CD8-positive, alpha-beta memory T cell (primary cell): ENCODE data around the gene ADGRG3. TPM values are rescaled to one million over a fixed set of nuclear protein-coding genes. Genes with fewer than 3 reads are reported as not detected.

Experiments
- CTCF ChIA-PET: fragments of 350-600 bp; sonication (Branson Sonifier 250); formaldehyde crosslinking; loops from one replicate; lab custom pipeline; 2021; ENCODE audit warnings: antibody characterized with exemption; lab: Charles Lee
- POLR2A ChIA-PET: fragments of 350-600 bp; sonication (Branson Sonifier 250); formaldehyde crosslinking; loops from one replicate; lab custom pipeline; 2021; ENCODE audit warnings: antibody characterized with exemption; lab: Charles Lee
- DNase-seq, 5 donors: peaks; one replicate each; pipeline versions ENCODE4 v3.0.0 to v3.0.0-alpha.2; 2020 to 2022; ENCODE audit warnings: mixed read lengths in 1 of 5
- H3K27ac ChIP-seq: one replicate; pipeline ENCODE4 v1.7.0; 2013; ENCODE audit warnings: low read depth, mild to moderate bottlenecking, low read length, moderate library complexity
- H3K27me3 ChIP-seq: 2 replicates; pipeline ENCODE4 v1.7.0; 2013; ENCODE audit warnings: low read length, mild to moderate bottlenecking; ENCODE audit not compliant: insufficient read depth, poor library complexity, severe bottlenecking
- H3K36me3 ChIP-seq: 2 replicates; pipeline ENCODE4 v1.7.0; 2013; ENCODE audit warnings: mild to moderate bottlenecking, low read length, moderate library complexity; ENCODE audit not compliant: insufficient read depth
- H3K4me1 ChIP-seq: 2 replicates; pipeline ENCODE4 v1.7.0; 2013; ENCODE audit warnings: mild to moderate bottlenecking, low read length, moderate library complexity; ENCODE audit not compliant: insufficient read depth
- H3K4me3 ChIP-seq: 2 replicates; pipeline ENCODE4 v1.7.0; 2013; ENCODE audit warnings: mild to moderate bottlenecking, low read length
- H3K9me3 ChIP-seq: 2 replicates; pipeline ENCODE4 v1.7.0; 2013; ENCODE audit warnings: mild to moderate bottlenecking, low read length
- H3K27ac Mint-ChIP-seq, 8 donors: one replicate each; pipeline ENCODE4 v1.8.0; 2020 to 2021; ENCODE audit warnings: mixed read lengths in 8 of 8, mild to moderate bottlenecking in 6 of 8, inconsistent platforms in 3 of 8, moderate library complexity in 3 of 8
- H3K27me3 Mint-ChIP-seq, 2 donors: one replicate each; pipeline ENCODE4 v1.8.0; 2020 to 2021; ENCODE audit warnings: mixed read lengths in 2 of 2, mild to moderate bottlenecking in 1 of 2, moderate library complexity in 1 of 2
- H3K36me3 Mint-ChIP-seq, 3 donors: one replicate each; pipeline ENCODE4 v1.8.0; 2020 to 2021; ENCODE audit warnings: mixed read lengths in 3 of 3, inconsistent platforms in 1 of 3, mild to moderate bottlenecking in 1 of 3
- H3K4me1 Mint-ChIP-seq, 3 donors: one replicate each; pipeline ENCODE4 v1.8.0; 2020 to 2021; ENCODE audit warnings: mixed read lengths in 3 of 3, inconsistent platforms in 1 of 3, mild to moderate bottlenecking in 1 of 3
- H3K4me3 Mint-ChIP-seq, 7 donors: one replicate each; pipeline ENCODE4 v1.8.0; 2020 to 2021; ENCODE audit warnings: mixed read lengths in 7 of 7, mild to moderate bottlenecking in 6 of 7, moderate library complexity in 4 of 7, inconsistent platforms in 2 of 7
- H3K9me3 Mint-ChIP-seq, 5 donors: one replicate each; pipeline ENCODE4 v1.8.0; 2020 to 2022; ENCODE audit warnings: mixed read lengths in 5 of 5, mild to moderate bottlenecking in 3 of 5, moderate library complexity in 2 of 5, inconsistent platforms in 1 of 5
- polyA plus RNA-seq: library from polyadenylated mRNA; unstranded; fragments of 300-500 nt; fragmentation: Illumina TruSeq; gene quantifications from one replicate; pipeline ENCODE4 v1.2.3, GENCODE V29; 2021
- total RNA-seq, 2 experiments: library from RNA; stranded (reverse); gene quantifications; one replicate each; pipeline ENCODE4 v1.2.3, GENCODE V29; 2021

Gene ADGRG3
- total and polyA plus RNA-seq, 3 experiments from 2014 or later = not detected

GRCh38 chr16:57649846-57650245, 18.3 kb upstream of the ADGRG3 start:
- DNase-seq = no peak
- H3K4me3 Mint-ChIP-seq = no peak overlapping the region
- CTCF ChIA-PET = interaction anchor here (0.7 to 6.4 kb wide), 19 partner anchors 8 to 214 kb away, joined by 3 to 215 read pairs (median 7); partner anchors contain the start of genes ADGRG1 and KATNB1
- no peak overlapping the region for H3K4me3 ChIP-seq
- H3K9me3 ChIP-seq = no peaks in the 10 kb centered on the region
- H3K27me3 Mint-ChIP-seq = peaks cover 0 to 2% of the 10 kb centered on the region in 2 donors
- H3K36me3 Mint-ChIP-seq = no peaks in the 10 kb centered on the region
- no peaks in the 10 kb centered on the region for H3K36me3 ChIP-seq
- H3K9me3 Mint-ChIP-seq = no peaks in the 10 kb centered on the region
- H3K27ac ChIP-seq = no peak overlapping the region
- POLR2A ChIA-PET = no interaction called here
- H3K4me1 ChIP-seq = peaks cover 34% of the 10 kb centered on the region
- peaks cover 45 to 54% (median 47%) of the 10 kb centered on the region in 3 donors for H3K4me1 Mint-ChIP-seq
- no peaks in the 10 kb centered on the region for H3K27me3 ChIP-seq
- peak overlapping the region in 1 of 8 donors; percentile 66 for H3K27ac Mint-ChIP-seq

GRCh38 chr16:57651344-57652333, 16.5 kb upstream of the ADGRG3 start:
- peaks cover 47% of the 10 kb centered on the region for H3K4me1 ChIP-seq
- H3K27me3 Mint-ChIP-seq = peaks cover 0 to 2% of the 10 kb centered on the region in 2 donors
- peak overlapping the region; percentile 21 to 96 (median 82) for H3K27ac Mint-ChIP-seq
- ChIA-PET CTCF (interaction anchor here (0.6 to 5.0 kb wide), 5 partner anchors 12 to 113 kb away, joined by 3 to 27 read pairs (median 4); no protein-coding TSS in a partner anchor), POLR2A (no interaction called here)
- peak in 3 of 5 donors; percentile 15 to 42 (median 34) for DNase-seq
- H3K27ac ChIP-seq = no peak overlapping the region
- no peaks in the 10 kb centered on the region for H3K36me3 ChIP-seq
- H3K9me3 ChIP-seq = no peaks in the 10 kb centered on the region
- H3K36me3 Mint-ChIP-seq = no peaks in the 10 kb centered on the region
- H3K4me3 ChIP-seq = no peak overlapping the region
- H3K4me1 Mint-ChIP-seq = peaks cover 48 to 64% (median 56%) of the 10 kb centered on the region in 3 donors
- no peaks in the 10 kb centered on the region for H3K9me3 Mint-ChIP-seq
- no peaks in the 10 kb centered on the region for H3K27me3 ChIP-seq
- peak overlapping the region in 5 of 7 donors; percentile 1 to 84 (median 57) for H3K4me3 Mint-ChIP-seq

- Mint-ChIP-seq H3K36me3 (no peaks in the 10 kb centered on the region), H3K27ac (peak overlapping the region in 5 of 8 donors; percentile 21 to 96 (median 68)), H3K9me3 (no peaks in the 10 kb centered on the region), H3K4me1 (peaks cover 40 to 54% (median 45%) of the 10 kb centered on the region in 3 donors), H3K27me3 (no peaks in the 10 kb centered on the region), H3K4me3 (no peak overlapping the region)
- POLR2A ChIA-PET = interaction anchor here (0.5 kb wide), 1 partner anchor 43 kb away, joined by 3 read pairs; no protein-coding TSS in a partner anchor
- CTCF ChIA-PET = interaction anchor here (0.9 to 5.0 kb wide), 5 partner anchors 13 to 133 kb away, joined by 3 to 27 read pairs (median 4); no protein-coding TSS in a partner anchor
- Histone ChIP-seq H3K27ac (no peak overlapping the region), H3K4me1 (peaks cover 44% of the 10 kb centered on the region), H3K9me3 (no peaks in the 10 kb centered on the region), H3K36me3 (no peaks in the 10 kb centered on the region), H3K4me3 (no peak overlapping the region), H3K27me3 (no peaks in the 10 kb centered on the region)
- no peak for DNase-seq
These were observed 15.2 kb upstream of the ADGRG3 start for GRCh38 chr16:57652695-57653471.

GRCh38 chr16:57653936-57654335, 14.2 kb upstream of the ADGRG3 start:
- Histone ChIP-seq H3K4me3 (no peak overlapping the region), H3K36me3 (no peaks in the 10 kb centered on the region), H3K9me3 (no peaks in the 10 kb centered on the region), H3K27ac (no peak overlapping the region), H3K27me3 (no peaks in the 10 kb centered on the region), H3K4me1 (peaks cover 34% of the 10 kb centered on the region)
- no peak for DNase-seq
- peaks cover 0 to 2% (median under 1%) of the 10 kb centered on the region in 3 donors for H3K36me3 Mint-ChIP-seq
- CTCF ChIA-PET = interaction anchor here (0.7 to 5.0 kb wide), 3 partner anchors 63 to 134 kb away, joined by 3 to 27 read pairs (median 3); no protein-coding TSS in a partner anchor
- no peak overlapping the region for H3K4me3 Mint-ChIP-seq
- H3K4me1 Mint-ChIP-seq = peaks cover 37 to 44% (median 39%) of the 10 kb centered on the region in 3 donors
- H3K27ac Mint-ChIP-seq = no peak overlapping the region
- POLR2A ChIA-PET = no interaction called here
- no peaks in the 10 kb centered on the region for H3K9me3 Mint-ChIP-seq
- H3K27me3 Mint-ChIP-seq = no peaks in the 10 kb centered on the region

GRCh38 chr16:57656342-57656955, 11.7 kb upstream of the ADGRG3 start:
- Histone ChIP-seq H3K4me1 (peaks cover 27% of the 10 kb centered on the region), H3K4me3 (no peak overlapping the region), H3K36me3 (no peaks in the 10 kb centered on the region), H3K27ac (no peak overlapping the region), H3K27me3 (no peaks in the 10 kb centered on the region), H3K9me3 (no peaks in the 10 kb centered on the region)
- CTCF ChIA-PET = interaction anchor here (1.0 kb wide), 1 partner anchor 9 kb away, joined by 3 read pairs; no protein-coding TSS in a partner anchor
- POLR2A ChIA-PET = no interaction called here
- peak overlapping the region; percentile 43 to 95 (median 84) for H3K27ac Mint-ChIP-seq
- H3K4me1 Mint-ChIP-seq = peaks cover 29 to 30% (median 30%) of the 10 kb centered on the region in 3 donors
- no peak for DNase-seq
- no peaks in the 10 kb centered on the region for H3K9me3 Mint-ChIP-seq
- peak overlapping the region in 4 of 7 donors; percentile 58 to 84 (median 66) for H3K4me3 Mint-ChIP-seq
- H3K36me3 Mint-ChIP-seq = peaks cover 0 to 2% (median 1%) of the 10 kb centered on the region in 3 donors
- H3K27me3 Mint-ChIP-seq = no peaks in the 10 kb centered on the region

GRCh38 chr16:57657228-57657627, 10.9 kb upstream of the ADGRG3 start:
- H3K9me3 ChIP-seq = no peaks in the 10 kb centered on the region
- Mint-ChIP-seq H3K36me3 (peaks cover 0 to 2% (median 1%) of the 10 kb centered on the region in 3 donors), H3K27ac (peak overlapping the region in 2 of 8 donors; percentile 59 to 95), H3K27me3 (no peaks in the 10 kb centered on the region), H3K4me1 (peaks cover 21 to 23% (median 22%) of the 10 kb centered on the region in 3 donors), H3K4me3 (no peak overlapping the region), H3K9me3 (no peaks in the 10 kb centered on the region)
- peaks cover 19% of the 10 kb centered on the region for H3K4me1 ChIP-seq
- H3K4me3 ChIP-seq = no peak overlapping the region
- ChIA-PET POLR2A (no interaction called here), CTCF (interaction anchor here (1.0 to 1.2 kb wide), 2 partner anchors 8 to 10 kb away, joined by 3 to 4 read pairs; no protein-coding TSS in a partner anchor)
- H3K27ac ChIP-seq = no peak overlapping the region
- H3K36me3 ChIP-seq = no peaks in the 10 kb centered on the region
- no peaks in the 10 kb centered on the region for H3K27me3 ChIP-seq
- no peak for DNase-seq
